Measurements from ENCODE around the gene LCE1B. TPM values are rescaled to one million over a fixed set of nuclear protein-coding genes. Genes with fewer than 3 reads are reported as not detected.

Gene LCE1B
- total RNA-seq, 2 experiments from 2014 or later = not detected

GRCh38 chr1:152811050-152811449 lies 721 bp upstream of the LCE1B start:
- Mint-ChIP-seq H3K9me3 (no peaks in the 10 kb centered on the region), H3K27ac (no peak overlapping the region), H3K4me1 (ENCODE audit: low read depth) (no peaks in the 10 kb centered on the region), H3K36me3 (ENCODE audit: low read depth) (no peaks in the 10 kb centered on the region), H3K27me3 (ENCODE audit: low read depth) (peaks cover 8% of the 10 kb centered on the region), H3K4me3 (no peak overlapping the region)
- intact Hi-C loops (cut with micrococcal nuclease) = no loop called here
- no peak for DNase-seq
- CTCF ChIA-PET = no interaction called here

DNA sequence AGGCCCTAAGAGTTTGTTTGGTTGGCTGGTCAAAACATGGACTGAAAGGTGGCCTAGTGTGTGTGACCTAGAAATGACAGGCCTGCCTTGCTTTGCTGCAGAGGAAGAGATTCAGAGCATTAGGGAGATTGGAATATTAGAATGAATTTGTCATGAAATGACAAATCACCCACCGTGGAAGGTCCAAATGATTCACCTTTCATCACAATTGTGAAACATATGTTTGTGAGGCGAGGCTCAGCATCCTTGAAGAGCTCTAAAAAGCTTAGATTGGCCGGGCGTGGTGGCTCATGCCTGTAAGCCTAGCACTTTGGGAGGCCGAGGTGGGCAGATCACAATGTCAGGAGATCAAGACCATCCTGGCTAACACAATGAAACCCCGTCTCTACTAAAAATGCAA lies 5.5 kb downstream of the LCE1B start:
- no peak for DNase-seq
- no peaks in the 10 kb centered on the region for H3K9me3 Mint-ChIP-seq
- no peak overlapping the region for H3K27ac Mint-ChIP-seq
- H3K4me3 Mint-ChIP-seq = no peak overlapping the region
- intact Hi-C loops (cut with micrococcal nuclease) = no loop called here
- H3K4me1 Mint-ChIP-seq (ENCODE audit: low read depth) = no peaks in the 10 kb centered on the region
- H3K27me3 Mint-ChIP-seq (ENCODE audit: low read depth) = peaks cover 7% of the 10 kb centered on the region
- H3K36me3 Mint-ChIP-seq (ENCODE audit: low read depth) = no peaks in the 10 kb centered on the region
- CTCF ChIA-PET = no interaction called here

- no peaks in the 10 kb centered on the region for H3K9me3 Mint-ChIP-seq
- intact Hi-C loops (cut with micrococcal nuclease) = no loop called here
- no peak overlapping the region for H3K4me3 Mint-ChIP-seq
- no peak for DNase-seq
- no peaks in the 10 kb centered on the region for H3K4me1 Mint-ChIP-seq (ENCODE audit: low read depth)
- CTCF ChIA-PET = no interaction called here
- H3K36me3 Mint-ChIP-seq (ENCODE audit: low read depth) = no peaks in the 10 kb centered on the region
- peaks cover 11% of the 10 kb centered on the region for H3K27me3 Mint-ChIP-seq (ENCODE audit: low read depth)
- no peak overlapping the region for H3K27ac Mint-ChIP-seq
Observed at GRCh38 chr1:152823294-152823693, 11.5 kb downstream of the LCE1B start.

DNA sequence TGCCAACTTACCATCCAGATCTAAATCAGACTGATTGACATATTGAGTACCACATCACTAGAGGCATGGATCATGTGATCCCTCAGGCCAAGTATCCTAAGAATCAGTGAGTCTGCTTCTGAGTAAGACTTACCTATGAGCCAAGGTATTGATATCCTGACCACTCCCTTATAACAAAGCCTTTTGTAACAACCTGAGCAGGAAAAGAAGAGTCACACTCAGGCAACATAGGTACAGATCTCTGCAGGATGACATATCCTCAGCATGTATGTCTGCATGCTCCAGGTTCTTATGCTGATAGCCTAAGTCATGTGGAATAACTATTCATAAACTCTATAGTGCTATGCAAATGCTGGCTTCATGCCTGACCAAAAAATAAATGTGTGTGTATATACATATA lies 13.2 kb downstream of the LCE1B start:
- Mint-ChIP-seq H3K27me3 (ENCODE audit: low read depth) (peaks cover 14% of the 10 kb centered on the region), H3K9me3 (no peaks in the 10 kb centered on the region), H3K27ac (no peak overlapping the region), H3K36me3 (ENCODE audit: low read depth) (no peaks in the 10 kb centered on the region), H3K4me1 (ENCODE audit: low read depth) (no peaks in the 10 kb centered on the region), H3K4me3 (no peak overlapping the region)
- no peak for DNase-seq
- CTCF ChIA-PET = no interaction called here
- intact Hi-C loops (cut with micrococcal nuclease) = no loop called here

GRCh38 chr1:152827173-152827572 lies 15.4 kb downstream of the LCE1B start, which contains the start of gene LCE1A:
Gene LCE1A, plus strand, starts transcription at chr1:152827473. Its CDS starts 0 bp downstream, at chr1:152827473.
- Mint-ChIP-seq H3K27ac (no peak within 1 kb of the TSS), H3K9me3 (no peaks in the 10 kb centered on the region), H3K4me1 (ENCODE audit: low read depth) (no peaks in the 10 kb centered on the region), H3K27me3 (ENCODE audit: low read depth) (peaks cover 14% of the 10 kb centered on the region), H3K4me3 (no peak within 1 kb of the TSS), H3K36me3 (ENCODE audit: low read depth) (no peaks in the 10 kb centered on the region)
- no peak for DNase-seq
- CTCF ChIA-PET = no interaction called here
- intact Hi-C loops (cut with micrococcal nuclease) = no loop called here

DNA sequence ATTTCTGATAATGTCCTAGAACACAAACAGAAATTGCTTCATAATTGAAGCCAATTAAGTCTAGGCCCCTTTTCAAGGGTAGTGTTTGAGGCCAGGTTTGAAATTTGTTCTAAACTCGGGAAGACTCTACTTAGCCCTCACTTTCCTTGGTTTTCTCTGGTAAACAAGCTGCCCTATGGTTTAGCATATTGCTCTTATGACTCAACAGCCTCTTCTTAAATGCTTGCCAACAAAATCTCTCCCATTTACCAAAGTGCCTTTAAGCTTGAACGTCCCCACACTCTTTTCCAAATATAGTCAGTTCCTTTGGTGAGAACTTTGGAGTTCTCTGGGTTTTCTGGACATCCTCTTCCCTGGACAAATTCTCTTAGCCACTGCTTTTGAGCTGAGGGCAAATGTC lies 25.1 kb downstream of the LCE1B start:
- Mint-ChIP-seq H3K27ac (no peak overlapping the region), H3K4me3 (no peak overlapping the region)
- CTCF ChIA-PET = no interaction called here

GRCh38 chr1:152842556-152842955 lies 30.8 kb downstream of the LCE1B start, which contains the start of gene LCE6A:
Gene LCE6A, plus strand, starts transcription at chr1:152842856. Its CDS starts 665 bp downstream, at chr1:152843521.
- intact Hi-C loops (cut with micrococcal nuclease) = no loop called here
- H3K27me3 Mint-ChIP-seq (ENCODE audit: low read depth) = peaks cover 6% of the 10 kb centered on the region

More for the DNA sequence above, 25.1 kb downstream of the LCE1B start:
- H3K9me3 Mint-ChIP-seq = no peaks in the 10 kb centered on the region
- no peak for DNase-seq
- H3K36me3 Mint-ChIP-seq (ENCODE audit: low read depth) = no peaks in the 10 kb centered on the region
- intact Hi-C loops (cut with micrococcal nuclease) = no loop called here
- H3K27me3 Mint-ChIP-seq (ENCODE audit: low read depth) = peaks cover 6% of the 10 kb centered on the region
- H3K4me1 Mint-ChIP-seq (ENCODE audit: low read depth) = no peaks in the 10 kb centered on the region

GRCh38 chr1:152855661-152856060 lies 43.9 kb downstream of the LCE1B start:
- intact Hi-C loops (cut with micrococcal nuclease) = no loop called here
- Mint-ChIP-seq H3K36me3 (ENCODE audit: low read depth) (no peaks in the 10 kb centered on the region), H3K4me3 (no peak overlapping the region), H3K27me3 (ENCODE audit: low read depth) (peaks cover 7% of the 10 kb centered on the region), H3K4me1 (ENCODE audit: low read depth) (no peaks in the 10 kb centered on the region), H3K9me3 (no peaks in the 10 kb centered on the region), H3K27ac (no peak overlapping the region)
- CTCF ChIA-PET = no interaction called here
- no peak for DNase-seq

More at GRCh38 chr1:152842556-152842955, 30.8 kb downstream of the LCE1B start, which contains the start of gene LCE6A:
- Mint-ChIP-seq H3K9me3 (no peaks in the 10 kb centered on the region), H3K4me1 (ENCODE audit: low read depth) (no peaks in the 10 kb centered on the region), H3K4me3 (no peak within 1 kb of the TSS), H3K27ac (no peak within 1 kb of the TSS), H3K36me3 (ENCODE audit: low read depth) (no peaks in the 10 kb centered on the region)
- DNase-seq = no peak
- CTCF ChIA-PET = no interaction called here

GRCh38 chr1:152858062-152858461 lies 46.3 kb downstream of the LCE1B start:
- intact Hi-C loops (cut with micrococcal nuclease) = no loop called here
- Mint-ChIP-seq H3K36me3 (ENCODE audit: low read depth) (no peaks in the 10 kb centered on the region), H3K9me3 (no peaks in the 10 kb centered on the region), H3K4me3 (no peak overlapping the region), H3K27me3 (ENCODE audit: low read depth) (peaks cover 7% of the 10 kb centered on the region), H3K4me1 (ENCODE audit: low read depth) (no peaks in the 10 kb centered on the region), H3K27ac (no peak overlapping the region)
- CTCF ChIA-PET = no interaction called here
- no peak for DNase-seq

- no peak within 1 kb of the TSS for H3K27ac Mint-ChIP-seq
- DNase-seq = no peak
- H3K9me3 Mint-ChIP-seq = no peaks in the 10 kb centered on the region
- CTCF ChIA-PET = interaction anchor here (0.6 kb wide), 1 partner anchor 204 kb away, joined by 3 read pairs; no protein-coding TSS in a partner anchor
- H3K36me3 Mint-ChIP-seq (ENCODE audit: low read depth) = no peaks in the 10 kb centered on the region
- intact Hi-C loops (cut with micrococcal nuclease) = loop anchor here (10.0 kb wide), 1 partner anchor 335 kb away; no protein-coding TSS in a partner anchor
- no peak within 1 kb of the TSS for H3K4me3 Mint-ChIP-seq
- H3K27me3 Mint-ChIP-seq (ENCODE audit: low read depth) = peaks cover 7% of the 10 kb centered on the region
- no peaks in the 10 kb centered on the region for H3K4me1 Mint-ChIP-seq (ENCODE audit: low read depth)
Observed at GRCh38 chr1:152859696-152860095, 47.9 kb downstream of the LCE1B start, which contains the start of gene LCE7A. Gene LCE7A, plus strand, starts transcription at chr1:152859996. Its CDS starts 702 bp downstream, at chr1:152860698.

- intact Hi-C loops (cut with micrococcal nuclease) = loop anchor here (10.0 kb wide), 1 partner anchor 335 kb away; no protein-coding TSS in a partner anchor
- Mint-ChIP-seq H3K27me3 (ENCODE audit: low read depth) (peaks cover 7% of the 10 kb centered on the region), H3K4me1 (ENCODE audit: low read depth) (no peaks in the 10 kb centered on the region), H3K36me3 (ENCODE audit: low read depth) (no peaks in the 10 kb centered on the region), H3K27ac (no peak overlapping the region), H3K4me3 (no peak overlapping the region), H3K9me3 (no peaks in the 10 kb centered on the region)
- DNase-seq = no peak
- CTCF ChIA-PET = interaction anchor here (0.6 to 0.8 kb wide), 2 partner anchors 10 to 205 kb away, joined by 3 to 4 read pairs; no protein-coding TSS in a partner anchor
Observed at GRCh38 chr1:152860129-152860528, 48.4 kb downstream of the LCE1B start.

GRCh38 chr1:152861374-152861773 lies 49.6 kb downstream of the LCE1B start:
- no peak overlapping the region for H3K27ac Mint-ChIP-seq
- no peak for DNase-seq

More at GRCh38 chr1:152861374-152861773, 49.6 kb downstream of the LCE1B start:
- Mint-ChIP-seq H3K36me3 (ENCODE audit: low read depth) (no peaks in the 10 kb centered on the region), H3K9me3 (no peaks in the 10 kb centered on the region), H3K4me1 (ENCODE audit: low read depth) (no peaks in the 10 kb centered on the region), H3K4me3 (no peak overlapping the region), H3K27me3 (ENCODE audit: low read depth) (peaks cover 2% of the 10 kb centered on the region)
- CTCF ChIA-PET = no interaction called here
- intact Hi-C loops (cut with micrococcal nuclease) = loop anchor here (10.0 kb wide), 1 partner anchor 333 kb away; no protein-coding TSS in a partner anchor
